ENCODE results near the gene ECSIT. TPM values are rescaled to one million over a fixed set of nuclear protein-coding genes. Genes with fewer than 3 reads are reported as not detected.
"Not testable (repeated sequence)": the region's sequence is repeated elsewhere in the genome, so short reads cannot be mapped to it uniquely, and the experiment has no call there.

The ECSIT gene
- total RNA-seq, 1 experiment from 2014 or later: 64.7 TPM

GRCh38 chr19:11574689-11575088 lies 45.8 kb upstream of the ECSIT start:
- intact Hi-C loops (cut with micrococcal nuclease; ENCODE audit: unreplicated experiment): no loop called here
- H3K9me3 ChIP-seq (ENCODE audit: low read depth, low read length, poor library complexity, severe bottlenecking): no peaks in the 10 kb centered on the region
- no peak for TF ChIP-seq CTCF (conservative IDR thresholded peaks at IDR 0.05; ENCODE audit: low read depth, low read length)
- no peak for TF ChIP-seq EZH2 (IDR thresholded peaks at IDR 0.05; ENCODE audit: borderline replicate concordance, low read depth, low read length, poor library complexity, severe bottlenecking)
- ChIA-PET CTCF (no interaction called here), POLR2A (ENCODE audit: low non-redundant PET) (no interaction called here)
- H3K36me3 ChIP-seq (ENCODE audit: insufficient read depth, low read length, poor library complexity, severe bottlenecking): no peaks in the 10 kb centered on the region
- H3K4me1 ChIP-seq (ENCODE audit: insufficient read depth, low read length, poor library complexity, severe bottlenecking): peaks cover 9% of the 10 kb centered on the region
- BruUV-seq (replicated peaks): no TSS peak
- no peak for DNase-seq (ENCODE audit: low spot score)
- no peak overlapping the region for H3K4me3 ChIP-seq (ENCODE audit: low read depth, low read length, poor library complexity, severe bottlenecking)
- H3K27ac ChIP-seq (ENCODE audit: low read depth, low read length, poor library complexity, severe bottlenecking): no peak overlapping the region
- no peaks in the 10 kb centered on the region for H3K27me3 ChIP-seq (replicated peaks; ENCODE audit: insufficient read depth, low read depth, low read length, poor library complexity)

- H3K4me3 ChIP-seq (ENCODE audit: low read depth, low read length, poor library complexity, severe bottlenecking); DNase-seq (ENCODE audit: low spot score); intact Hi-C loops (cut with micrococcal nuclease; ENCODE audit: unreplicated experiment); H3K36me3 ChIP-seq (ENCODE audit: insufficient read depth, low read length, poor library complexity, severe bottlenecking); H3K27ac ChIP-seq (ENCODE audit: low read depth, low read length, poor library complexity, severe bottlenecking); H3K27me3 ChIP-seq (replicated peaks; ENCODE audit: insufficient read depth, low read depth, low read length, poor library complexity); H3K4me1 ChIP-seq (ENCODE audit: insufficient read depth, low read length, poor library complexity, severe bottlenecking); POLR2A ChIA-PET (ENCODE audit: low non-redundant PET); H3K9me3 ChIP-seq (ENCODE audit: low read depth, low read length, poor library complexity, severe bottlenecking); CTCF ChIA-PET; BruUV-seq (replicated peaks): not testable (repeated sequence)
Measured at GRCh38 chr19:11573763-11574162, 44.8 kb upstream of the ECSIT start.

GRCh38 chr19:11573354-11573753 lies 44.4 kb upstream of the ECSIT start:
- H3K9me3 ChIP-seq (ENCODE audit: low read depth, low read length, poor library complexity, severe bottlenecking); H3K36me3 ChIP-seq (ENCODE audit: insufficient read depth, low read length, poor library complexity, severe bottlenecking); intact Hi-C loops (cut with micrococcal nuclease; ENCODE audit: unreplicated experiment); POLR2A ChIA-PET (ENCODE audit: low non-redundant PET); CTCF ChIA-PET; DNase-seq (ENCODE audit: low spot score); H3K27ac ChIP-seq (ENCODE audit: low read depth, low read length, poor library complexity, severe bottlenecking); H3K27me3 ChIP-seq (replicated peaks; ENCODE audit: insufficient read depth, low read depth, low read length, poor library complexity); H3K4me3 ChIP-seq (ENCODE audit: low read depth, low read length, poor library complexity, severe bottlenecking); H3K4me1 ChIP-seq (ENCODE audit: insufficient read depth, low read length, poor library complexity, severe bottlenecking); BruUV-seq (replicated peaks): not testable (repeated sequence)

- POLR2A ChIA-PET (ENCODE audit: low non-redundant PET): interaction anchor here (0.6 kb wide), 1 partner anchor 302 kb away, joined by 3 read pairs; no protein-coding TSS in a partner anchor
- Histone ChIP-seq H3K27me3 (replicated peaks; ENCODE audit: insufficient read depth, low read depth, low read length, poor library complexity) (no peaks in the 10 kb centered on the region), H3K27ac (ENCODE audit: low read depth, low read length, poor library complexity, severe bottlenecking) (no peak overlapping the region), H3K36me3 (ENCODE audit: insufficient read depth, low read length, poor library complexity, severe bottlenecking) (no peaks in the 10 kb centered on the region), H3K9me3 (ENCODE audit: low read depth, low read length, poor library complexity, severe bottlenecking) (no peaks in the 10 kb centered on the region), H3K4me3 (ENCODE audit: low read depth, low read length, poor library complexity, severe bottlenecking) (no peak overlapping the region), H3K4me1 (ENCODE audit: insufficient read depth, low read length, poor library complexity, severe bottlenecking) (no peaks in the 10 kb centered on the region)
- intact Hi-C loops (cut with micrococcal nuclease; ENCODE audit: unreplicated experiment): no loop called here
- BruUV-seq (replicated peaks): no TSS peak
- CTCF ChIA-PET: interaction anchor here (0.7 kb wide), 1 partner anchor 22 kb away, joined by 4 read pairs; no protein-coding TSS in a partner anchor
- DNase-seq (ENCODE audit: low spot score): no peak
- TF ChIP-seq EZH2 (IDR thresholded peaks at IDR 0.05; ENCODE audit: borderline replicate concordance, low read depth, low read length, poor library complexity, severe bottlenecking) (no peak), CTCF (conservative IDR thresholded peaks at IDR 0.05; ENCODE audit: low read depth, low read length) (no peak)
Measured at GRCh38 chr19:11570039-11570462, 41.1 kb upstream of the ECSIT start.
